GM13976 (cell line): ENCODE results near the gene NFU1.

Experiments
- DNase-seq: peaks from one replicate; pipeline ENCODE4 v3.0.0; 2012; ENCODE audit warnings: low spot score
- CTCF ChIP-seq: IDR thresholded peaks from 2 replicates; pipeline ENCODE4 v1.5.1; 2012; ENCODE audit warnings: borderline replicate concordance, mild to moderate bottlenecking; ENCODE audit not compliant: insufficient read depth; ENCODE audit errors: extremely low read depth, missing control alignments, control extremely low read depth
- in situ Hi-C: fragments of 300-500 bp; cut with MboI; formaldehyde crosslinking; loops from one replicate; pipeline ENCODE4 v1.12.0; 2022; ENCODE audit warnings: low sequenced_read_pairs, mixed read lengths, inconsistent platforms; ENCODE audit not compliant: unreplicated experiment

NFU1 gene

GRCh38 chr2:69465513-69466456 is 28.6 kb upstream of the NFU1 start:
- in situ Hi-C loops, result no loop called here
- DNase-seq, result no peak
- no peak for TF ChIP-seq CTCF

- in situ Hi-C loops, result no loop called here
- no peak for TF ChIP-seq CTCF
- DNase-seq, result no peak
Observed at GRCh38 chr2:69464575-69464974, 27.3 kb upstream of the NFU1 start.

- no peak for DNase-seq
- no peak for TF ChIP-seq CTCF
- in situ Hi-C loops, result no loop called here
Observed at GRCh38 chr2:69462780-69463179, 25.5 kb upstream of the NFU1 start.

- TF ChIP-seq CTCF, result no peak
- in situ Hi-C loops, result no loop called here
- no peak for DNase-seq
Observed at GRCh38 chr2:69461404-69461803, 24.2 kb upstream of the NFU1 start.

GRCh38 chr2:69459936-69460335 is 22.7 kb upstream of the NFU1 start:
- in situ Hi-C loops, result no loop called here
- no peak for TF ChIP-seq CTCF
- DNase-seq, result no peak

- in situ Hi-C loops, result no loop called here
- no peak for DNase-seq
- TF ChIP-seq CTCF, result no peak
Observed at GRCh38 chr2:69456950-69457445, 19.8 kb upstream of the NFU1 start.
